Heart left ventricle (tissue), 16 donors: Measurements from ENCODE around the gene SSU72. TPM values are rescaled to one million over a fixed set of nuclear protein-coding genes. Genes with fewer than 3 reads are reported as not detected.

Experiments used
- ATAC-seq, 4 donors: fragments of 200-7000 bp; cut with Tn5 transposase; one replicate each; pipeline ENCODE4 v1.9.1; 2020 to 2022; ENCODE audit warnings: moderate library complexity in 4 of 4, mild to moderate bottlenecking in 3 of 4, moderate number of reproducible peaks in 1 of 4
- DNase-seq, 5 donors: peaks; one replicate each; pipeline ENCODE4 v3.0.0-alpha.2; 2020
- H3K27ac ChIP-seq, 12 donors: fragments of 200-600 bp; sonication (generic) in 4 of 12; one replicate each; pipeline versions ENCODE4 v1.5.0 to v1.8.0; 2016 to 2022; ENCODE audit warnings: mild to moderate bottlenecking in 2 of 12
- H3K27me3 ChIP-seq, 9 donors: fragments of 200-600 bp; sonication (generic) in 2 of 9; one replicate each; pipeline versions ENCODE4 v1.5.1 to v1.8.0; 2016 to 2022; ENCODE audit warnings: mild to moderate bottlenecking in 3 of 9
- H3K36me3 ChIP-seq, 9 donors: fragments of 200-600 bp; sonication (generic) in 2 of 9; one replicate each; pipeline versions ENCODE4 v1.5.0 to v1.8.0; 2018 to 2022; ENCODE audit warnings: mild to moderate bottlenecking in 2 of 9
- H3K4me1 ChIP-seq, 12 donors: fragments of 200-600 bp; sonication (generic) in 4 of 12; one replicate each; pipeline versions ENCODE4 v1.5.0 to v1.8.0; 2016 to 2022; ENCODE audit warnings: mild to moderate bottlenecking in 3 of 12
- H3K4me3 ChIP-seq, 12 donors: fragments of 200-600 bp; sonication (generic) in 4 of 12; one replicate each; pipeline versions ENCODE4 v1.5.0 to v1.8.0; 2017 to 2022; ENCODE audit warnings: mild to moderate bottlenecking in 9 of 12, moderate library complexity in 4 of 12
- H3K9me3 ChIP-seq, 12 donors: fragments of 200-600 bp; sonication (generic) in 4 of 12; one replicate each; pipeline versions ENCODE4 v1.5.0 to v1.8.0; 2016 to 2022; ENCODE audit warnings: mild to moderate bottlenecking in 1 of 12
- POLR2A ChIP-seq, 2 donors: fragments of 450-650 bp; IDR thresholded peaks; one replicate each; pipeline ENCODE4 v1.6.1; 2017; ENCODE audit warnings: antibody characterized with exemption in 2 of 2, mild to moderate bottlenecking in 2 of 2, moderate library complexity in 2 of 2
- WGBS, 4 donors: extraction: QIAGEN DNeasy Blood & Tissue Kit in 2 of 4; methylation state at CpG; one replicate each; pipeline versions ENCODE4 v1.1.5 to v1.1.7; 2013 to 2018; 5-methylcytosine and 5-hydroxymethylcytosine counted together
- intact Hi-C, 10 donors: fragments of 100-400 bp; cut with DNase I; formaldehyde crosslinking; loops; one replicate each; pipeline versions ENCODE4 v1.11.1 to v1.14.2; 2022
- polyA plus RNA-seq, 2 donors: library from polyadenylated mRNA; stranded (reverse); fragments of 200-250 nt; gene quantifications; one replicate each; pipeline ENCODE4 v1.2.3, GENCODE V29; 2013
- total RNA-seq, 9 donors: library from RNA; depleted of rRNA in 2 of 9; stranded (reverse); fragments of >200 nt in 2 of 9; fragmentation: NEBNext Ultra II Directional in 3 of 9; extraction: Animal tissue kit (Norgen Biotek cat#: 25700) in 3 of 9; gene quantifications; one replicate each; pipeline versions ENCODE4 v1.1.0 to v1.2.4, GENCODE V29; 2016 to 2023
- TF ChIP-seq, protein P1 (sequence below), 12 donors: fragments of 200-600 bp; sonication (generic) in 4 of 12; IDR thresholded peaks; one replicate each; pipeline versions ENCODE4 v1.5.0 to v1.8.0; 2018 to 2022; ENCODE audit warnings: antibody characterized with exemption in 12 of 12, mild to moderate bottlenecking in 5 of 12
- donor health status: ischemic (EF 13 %, LVEDD 7.1; RV severe dilation, severe dysfunction).
- donor health status: healthy with polysubstance abuse.
- donor health status: DM: no; HTN: yes; CAD: no.
- donor health status: DM: no; HTN: no; CAD: no.
- donor health status: ischemic (EF 25% LVEDD 6.9; RV normal size, moderate dysfunction).
- donor health status: ischemic (EF 25% LVEDD 5.7; RV mildly dilated, moderate dysfunction).
- donor health status: healthy.
- donor health status: DM: yes; HTN: yes; CAD: no.
- donor health status: ischemic (EF 35%, LVEDD 5.7; RV mildly dilated, moderate dysfunction).
- donor health status: nonischemic (EF 11% LVEDD 7.7; RV severe dilation, severe dysfunction).
- donor health status: DM: yes; HTN: yes; CAD: no.
- donor health status: PGD.
- donor health status: ischemic (EF 29% LVEDD 5.4; RV normal size, mild dysfunction).
- donor health status: nonischemic (EF 23%, LVEDD 6.1; RV moderate dilation, normal function).

The SSU72 gene
- total and polyA plus RNA-seq, 11 donors = 76.3 to 160 (median 111) TPM

DNA sequence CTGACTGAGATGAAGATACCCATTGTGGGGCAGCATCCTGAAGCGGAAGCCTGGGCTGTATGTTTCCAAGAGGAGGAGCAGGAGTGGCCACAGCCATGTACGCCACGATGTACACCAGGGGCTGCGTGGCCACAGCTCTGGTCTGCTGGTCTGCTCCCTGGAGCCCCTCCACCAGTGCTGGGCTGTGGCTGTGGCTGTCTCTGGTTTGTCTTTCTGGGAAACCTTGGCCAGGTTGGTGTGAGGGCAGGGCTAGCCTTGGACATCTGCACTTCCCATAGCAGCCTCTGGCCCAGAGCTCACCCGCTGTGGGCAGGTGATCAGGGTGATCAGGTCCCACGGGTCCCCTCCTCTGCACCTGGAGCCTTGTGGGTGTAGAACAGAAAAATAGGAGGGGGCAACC lies 43.3 kb upstream of the SSU72 start:
- Histone ChIP-seq H3K27ac (no peak overlapping the region), H3K4me1 (peaks cover 7 to 62% (median 41%) of the 10 kb centered on the region in 12 donors), H3K36me3 (peaks cover 0 to 19% (median 7%) of the 10 kb centered on the region in 9 donors), H3K9me3 (no peaks in the 10 kb centered on the region), H3K27me3 (no peaks in the 10 kb centered on the region), H3K4me3 (no peak overlapping the region)
- WGBS, 4 donors = 87 to 97% (median 93%) methylated on average over 6 of the region's 6 CpGs
- intact Hi-C loops = loop anchor here in 1 of 10 donors (10.0 kb wide), 2 partner anchors 103 to 503 kb away; partner anchors contain the start of genes ATAD3A and C1orf159
- ATAC-seq (no peak), DNase-seq (peak in 2 of 5 donors; percentile 23 to 49)
- TF ChIP-seq, protein P1, sequence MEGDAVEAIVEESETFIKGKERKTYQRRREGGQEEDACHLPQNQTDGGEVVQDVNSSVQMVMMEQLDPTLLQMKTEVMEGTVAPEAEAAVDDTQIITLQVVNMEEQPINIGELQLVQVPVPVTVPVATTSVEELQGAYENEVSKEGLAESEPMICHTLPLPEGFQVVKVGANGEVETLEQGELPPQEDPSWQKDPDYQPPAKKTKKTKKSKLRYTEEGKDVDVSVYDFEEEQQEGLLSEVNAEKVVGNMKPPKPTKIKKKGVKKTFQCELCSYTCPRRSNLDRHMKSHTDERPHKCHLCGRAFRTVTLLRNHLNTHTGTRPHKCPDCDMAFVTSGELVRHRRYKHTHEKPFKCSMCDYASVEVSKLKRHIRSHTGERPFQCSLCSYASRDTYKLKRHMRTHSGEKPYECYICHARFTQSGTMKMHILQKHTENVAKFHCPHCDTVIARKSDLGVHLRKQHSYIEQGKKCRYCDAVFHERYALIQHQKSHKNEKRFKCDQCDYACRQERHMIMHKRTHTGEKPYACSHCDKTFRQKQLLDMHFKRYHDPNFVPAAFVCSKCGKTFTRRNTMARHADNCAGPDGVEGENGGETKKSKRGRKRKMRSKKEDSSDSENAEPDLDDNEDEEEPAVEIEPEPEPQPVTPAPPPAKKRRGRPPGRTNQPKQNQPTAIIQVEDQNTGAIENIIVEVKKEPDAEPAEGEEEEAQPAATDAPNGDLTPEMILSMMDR (IDR thresholded peaks at IDR 0.05) = no peak
- no peak for TF ChIP-seq POLR2A (IDR thresholded peaks at IDR 0.05)

DNA sequence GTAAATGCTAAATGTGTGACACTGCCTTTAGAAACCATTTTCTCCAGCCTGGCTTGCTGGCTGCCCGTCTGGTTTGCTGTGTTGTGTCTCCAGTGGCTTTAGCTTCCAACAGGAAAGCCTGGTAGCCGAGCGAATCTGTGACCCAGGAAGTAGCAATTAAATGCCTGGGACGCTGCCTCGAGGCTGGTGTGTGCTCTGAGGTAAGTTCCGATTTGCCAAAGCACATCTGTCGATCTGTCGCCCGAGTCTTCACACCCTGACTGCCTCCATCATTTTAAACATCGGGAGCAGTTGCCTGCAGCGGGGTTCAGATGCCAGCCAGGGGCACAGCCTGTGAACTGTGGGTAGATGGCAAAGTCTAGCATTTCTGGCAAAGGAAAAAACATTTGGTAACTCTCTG lies 42.9 kb upstream of the SSU72 start:
- Histone ChIP-seq H3K27me3 (no peaks in the 10 kb centered on the region), H3K4me1 (peaks cover 7 to 62% (median 41%) of the 10 kb centered on the region in 12 donors), H3K9me3 (no peaks in the 10 kb centered on the region), H3K4me3 (peak overlapping the region in 2 of 12 donors; percentile 90 to 100), H3K27ac (no peak overlapping the region), H3K36me3 (peaks cover 0 to 19% (median 7%) of the 10 kb centered on the region in 9 donors)
- TF ChIP-seq, protein P1 (IDR thresholded peaks at IDR 0.05) = no peak
- TF ChIP-seq POLR2A (IDR thresholded peaks at IDR 0.05) = no peak
- 80 to 93% (median 85%) methylated on average over 11 of the region's 11 CpGs for WGBS, 4 donors
- peak in 2 of 5 donors; percentile 3 to 15 for DNase-seq
- intact Hi-C loops = loop anchor here in 1 of 10 donors (10.0 kb wide), 2 partner anchors 103 to 503 kb away; partner anchors contain the start of genes ATAD3A and C1orf159
- no peak for ATAC-seq

DNA sequence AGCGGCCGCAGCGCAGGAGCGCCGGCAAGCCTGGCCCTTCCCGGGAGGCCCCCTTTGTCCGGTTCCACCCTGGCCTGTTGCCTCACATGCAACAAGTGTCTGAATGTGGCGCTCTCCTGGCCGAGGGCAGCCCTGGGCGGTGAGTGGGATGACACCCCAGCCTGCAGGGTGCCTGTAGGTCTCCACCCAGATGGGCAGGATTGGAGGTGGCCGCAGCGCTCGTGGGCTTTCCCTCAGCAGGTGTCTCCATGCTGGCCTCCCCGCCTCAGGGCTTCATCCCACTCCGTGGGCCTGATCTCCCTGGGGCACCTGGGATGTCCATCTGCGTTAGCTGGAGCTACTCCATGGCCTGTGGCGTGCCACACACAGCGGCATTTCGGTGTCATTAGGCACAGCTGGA lies 42.2 kb upstream of the SSU72 start:
- Histone ChIP-seq H3K27ac (peak overlapping the region in 7 of 12 donors; percentile 99 to 100 (median 100)), H3K4me3 (peak overlapping the region; percentile 81 to 100 (median 97)), H3K27me3 (no peaks in the 10 kb centered on the region), H3K9me3 (no peaks in the 10 kb centered on the region), H3K4me1 (peaks cover 7 to 57% (median 41%) of the 10 kb centered on the region in 12 donors), H3K36me3 (peaks cover 0 to 19% (median 7%) of the 10 kb centered on the region in 9 donors)
- WGBS, 4 donors = 77 to 89% (median 81%) methylated on average over 13 to 19 of the region's 19 CpGs
- DNase-seq (peak in 3 of 5 donors; percentile 30 to 54 (median 31)), ATAC-seq (no peak)
- TF ChIP-seq, protein P1 (IDR thresholded peaks at IDR 0.05) = no peak
- TF ChIP-seq POLR2A (IDR thresholded peaks at IDR 0.05) = no peak
- intact Hi-C loops = loop anchor here in 1 of 10 donors (10.0 kb wide), 2 partner anchors 102 to 502 kb away; partner anchors contain the start of genes ATAD3A and C1orf159

DNA sequence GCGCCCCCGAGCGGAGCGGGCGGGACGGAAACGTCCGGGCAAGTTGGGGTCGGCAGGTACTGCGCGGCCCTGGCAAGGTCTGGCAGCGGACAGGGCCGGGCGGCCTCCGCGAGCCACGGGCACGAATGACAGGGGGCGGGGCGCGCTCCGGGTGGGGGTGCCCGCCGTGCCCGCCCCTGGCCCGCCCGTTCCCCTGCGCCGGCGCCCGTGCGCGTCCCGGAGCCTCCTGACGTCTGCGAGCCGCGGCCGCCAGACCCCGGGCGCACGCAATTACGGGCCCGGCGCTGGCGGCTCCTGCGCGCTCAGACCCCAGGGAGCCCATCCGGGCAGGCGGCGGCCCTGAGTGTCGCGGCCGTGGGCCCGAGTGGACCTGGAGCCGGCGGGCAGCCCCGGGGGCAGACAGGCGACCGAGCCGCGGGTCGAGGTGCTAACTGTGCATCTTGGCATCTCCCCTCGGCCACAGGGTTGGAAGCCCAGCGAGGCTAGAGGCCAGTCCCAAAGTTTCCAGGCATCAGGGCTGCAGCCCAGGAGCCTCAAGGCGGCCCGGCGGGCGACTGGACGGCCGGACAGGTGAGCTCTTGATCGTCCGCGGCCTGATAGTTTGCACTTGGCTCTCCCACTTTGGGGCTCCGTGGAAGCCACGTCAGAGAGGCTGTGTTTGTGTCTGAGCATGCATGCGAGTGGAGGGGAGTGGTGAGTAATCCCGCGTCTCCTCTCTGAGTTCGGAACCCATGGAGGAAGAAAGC lies 41.6 kb upstream of the SSU72 start:
- no peaks in the 10 kb centered on the region for H3K9me3 ChIP-seq
- ATAC-seq = peak in 2 of 4 donors; percentile 23 to 29
- peaks cover 7 to 52% (median 38%) of the 10 kb centered on the region in 12 donors for H3K4me1 ChIP-seq
- intact Hi-C loops = loop anchor here in 1 of 10 donors (10.0 kb wide), 2 partner anchors 101 to 501 kb away; partner anchors contain the start of genes ATAD3A and C1orf159
- DNase-seq = peak in 4 of 5 donors; percentile 58 to 74 (median 68)
- WGBS, 4 donors = 4 to 24% (median 5%) methylated on average over 15 to 80 of the region's 80 CpGs
- no peak for TF ChIP-seq POLR2A (IDR thresholded peaks at IDR 0.05)
- TF ChIP-seq, protein P1 (IDR thresholded peaks at IDR 0.05) = no peak
- H3K27ac ChIP-seq = peak overlapping the region; percentile 99 to 100 (median 100)
- peak overlapping the region; percentile 81 to 100 (median 97) for H3K4me3 ChIP-seq
- H3K27me3 ChIP-seq = no peaks in the 10 kb centered on the region
- H3K36me3 ChIP-seq = peaks cover 0 to 19% (median 7%) of the 10 kb centered on the region in 9 donors
